ENCODE measurements around the gene ACTL9. TPM values are rescaled to one million over a fixed set of nuclear protein-coding genes. Genes with fewer than 3 reads are reported as not detected.

ACTL9 gene
- total RNA-seq, 1 donor from 2014 or later = not detected

DNA sequence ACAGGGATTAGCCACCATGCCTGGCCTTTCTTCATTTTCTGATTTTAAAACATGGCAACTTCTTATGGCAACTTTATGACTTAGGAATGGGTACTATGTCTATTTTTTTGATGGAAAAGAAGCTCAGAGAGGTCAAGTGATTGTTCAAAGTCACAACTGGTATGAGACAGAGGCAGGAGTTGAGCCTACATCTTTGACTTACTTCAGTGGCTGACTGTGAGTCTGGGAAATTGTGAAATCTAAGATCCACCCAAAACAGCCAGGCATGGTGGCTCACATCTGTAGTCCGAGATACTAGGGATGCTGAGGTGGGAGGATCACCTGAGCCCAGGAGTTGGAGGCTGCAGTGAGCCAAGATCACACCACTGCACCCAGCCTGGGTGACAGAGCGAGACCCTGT is 2.4 kb upstream of the ACTL9 start:
- Histone ChIP-seq H3K9me3 (no peaks in the 10 kb centered on the region), H3K27me3 (no peaks in the 10 kb centered on the region)
- DNase-seq (ENCODE audit: low spot score in 2 of 2) = no peak

DNA sequence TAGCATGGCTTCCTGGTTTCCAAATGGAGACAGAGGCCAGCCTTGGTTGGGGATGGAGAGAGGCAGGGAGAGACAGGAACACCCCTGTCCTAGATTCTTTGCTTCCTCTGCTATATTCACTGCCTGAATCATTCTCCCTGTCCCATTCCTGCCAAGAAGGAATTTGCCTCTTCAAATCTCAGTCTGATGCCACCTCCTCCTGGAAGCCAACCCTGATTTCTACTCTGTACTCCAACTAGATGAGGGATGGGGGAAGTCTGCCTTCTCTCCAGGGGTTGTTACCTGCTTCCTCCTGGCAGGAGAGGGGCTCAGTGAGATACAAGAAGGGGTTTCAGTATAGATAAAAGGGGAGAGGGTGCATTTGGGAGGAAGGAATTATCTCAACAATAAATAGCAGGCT is 1.3 kb upstream of the ACTL9 start:
- Histone ChIP-seq H3K4me1 (no peaks in the 10 kb centered on the region), H3K9me3 (no peaks in the 10 kb centered on the region), H3K27ac (no peak overlapping the region), H3K27me3 (no peaks in the 10 kb centered on the region), H3K4me3 (no peak overlapping the region), H3K36me3 (no peaks in the 10 kb centered on the region)
- DNase-seq (ENCODE audit: low spot score in 2 of 2) = no peak
- intact Hi-C loops (cut with DNase I) = loop anchor here (1.0 kb wide), 1 partner anchor 10 kb away; no protein-coding TSS in a partner anchor
- TF ChIP-seq, protein P1, sequence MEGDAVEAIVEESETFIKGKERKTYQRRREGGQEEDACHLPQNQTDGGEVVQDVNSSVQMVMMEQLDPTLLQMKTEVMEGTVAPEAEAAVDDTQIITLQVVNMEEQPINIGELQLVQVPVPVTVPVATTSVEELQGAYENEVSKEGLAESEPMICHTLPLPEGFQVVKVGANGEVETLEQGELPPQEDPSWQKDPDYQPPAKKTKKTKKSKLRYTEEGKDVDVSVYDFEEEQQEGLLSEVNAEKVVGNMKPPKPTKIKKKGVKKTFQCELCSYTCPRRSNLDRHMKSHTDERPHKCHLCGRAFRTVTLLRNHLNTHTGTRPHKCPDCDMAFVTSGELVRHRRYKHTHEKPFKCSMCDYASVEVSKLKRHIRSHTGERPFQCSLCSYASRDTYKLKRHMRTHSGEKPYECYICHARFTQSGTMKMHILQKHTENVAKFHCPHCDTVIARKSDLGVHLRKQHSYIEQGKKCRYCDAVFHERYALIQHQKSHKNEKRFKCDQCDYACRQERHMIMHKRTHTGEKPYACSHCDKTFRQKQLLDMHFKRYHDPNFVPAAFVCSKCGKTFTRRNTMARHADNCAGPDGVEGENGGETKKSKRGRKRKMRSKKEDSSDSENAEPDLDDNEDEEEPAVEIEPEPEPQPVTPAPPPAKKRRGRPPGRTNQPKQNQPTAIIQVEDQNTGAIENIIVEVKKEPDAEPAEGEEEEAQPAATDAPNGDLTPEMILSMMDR (IDR thresholded peaks at IDR 0.05) = no peak

More for the DNA sequence above, 2.4 kb upstream of the ACTL9 start:
- Histone ChIP-seq H3K27ac (no peak overlapping the region), H3K4me3 (no peak overlapping the region), H3K36me3 (no peaks in the 10 kb centered on the region), H3K4me1 (no peaks in the 10 kb centered on the region)
- intact Hi-C loops (cut with DNase I) = loop anchor here (1.0 kb wide), 1 partner anchor 9 kb away; no protein-coding TSS in a partner anchor
- TF ChIP-seq, protein P1 (IDR thresholded peaks at IDR 0.05) = no peak

DNA sequence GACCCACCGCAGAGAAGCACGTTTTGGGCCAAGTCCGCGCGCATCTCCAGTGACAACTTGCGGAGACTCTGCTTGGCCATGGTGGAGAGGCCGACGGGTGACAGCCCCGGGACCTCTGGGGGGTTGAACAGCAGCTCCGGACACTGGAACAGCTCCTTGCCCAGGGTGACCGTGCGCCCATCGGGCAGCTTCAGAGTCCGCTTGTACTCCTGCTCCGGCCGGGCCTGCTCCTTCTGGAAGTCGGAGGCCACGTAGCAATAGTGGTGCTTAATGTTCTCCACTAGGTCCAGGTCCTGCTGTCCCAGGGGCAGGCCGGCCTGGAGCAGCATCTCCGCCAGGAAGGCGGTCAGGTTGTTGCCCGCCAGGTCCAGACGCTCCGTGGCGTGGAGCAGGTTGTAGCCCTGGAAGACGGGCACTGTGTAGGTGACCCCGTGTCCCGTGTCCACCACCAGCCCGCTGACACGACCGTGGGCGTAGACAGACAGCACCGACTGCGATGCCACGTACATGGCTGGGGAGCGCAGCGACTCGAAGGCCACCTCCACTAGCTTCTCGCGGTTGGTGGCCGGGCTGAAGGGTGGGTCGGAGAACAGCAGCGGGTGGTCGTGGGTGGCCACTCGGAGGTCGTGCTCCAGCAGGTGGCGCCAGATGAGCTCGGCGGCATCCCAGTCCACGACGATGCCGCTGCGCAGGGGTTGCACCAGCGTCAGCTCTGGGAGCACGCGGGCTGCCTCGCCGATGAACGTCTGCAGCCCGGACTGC is 743 bp downstream of the ACTL9 start:
- H3K4me3 ChIP-seq = no peak overlapping the region
- no peaks in the 10 kb centered on the region for H3K27me3 ChIP-seq
- H3K27ac ChIP-seq = no peak overlapping the region
- TF ChIP-seq, protein P1 (IDR thresholded peaks at IDR 0.05) = no peak
- DNase-seq (ENCODE audit: low spot score in 2 of 2) = no peak
- intact Hi-C loops (cut with DNase I) = no loop called here
- H3K36me3 ChIP-seq = no peaks in the 10 kb centered on the region
- H3K9me3 ChIP-seq = no peaks in the 10 kb centered on the region
- H3K4me1 ChIP-seq = no peaks in the 10 kb centered on the region

DNA sequence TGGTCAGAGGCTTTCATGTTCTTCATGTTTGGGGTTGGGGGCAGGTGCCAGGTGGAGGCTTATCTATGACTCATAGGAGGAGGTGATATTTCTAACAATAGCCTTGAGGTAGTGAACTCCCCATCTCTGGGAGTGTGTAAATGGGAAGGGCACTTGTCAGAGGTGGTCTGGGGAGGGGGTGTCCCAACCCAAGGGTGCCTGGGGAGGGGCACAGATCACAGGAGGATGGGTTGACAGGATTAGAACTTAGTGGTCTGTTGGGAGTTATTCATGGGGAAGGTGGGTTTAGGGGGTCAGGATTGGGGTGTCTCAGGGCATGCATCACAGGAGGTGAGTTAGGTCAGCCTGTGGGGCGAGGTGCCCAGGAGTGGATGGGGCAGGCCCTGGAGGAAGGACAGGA is 1.6 kb downstream of the ACTL9 start:
- no peak overlapping the region for H3K27ac ChIP-seq
- no peak for DNase-seq (ENCODE audit: low spot score in 2 of 2)
- intact Hi-C loops (cut with DNase I) = no loop called here
- H3K4me1 ChIP-seq = no peaks in the 10 kb centered on the region
- H3K27me3 ChIP-seq = no peaks in the 10 kb centered on the region
- TF ChIP-seq, protein P1 (IDR thresholded peaks at IDR 0.05) = no peak
- no peaks in the 10 kb centered on the region for H3K36me3 ChIP-seq
- H3K4me3 ChIP-seq = no peak overlapping the region
- H3K9me3 ChIP-seq = no peaks in the 10 kb centered on the region

DNA sequence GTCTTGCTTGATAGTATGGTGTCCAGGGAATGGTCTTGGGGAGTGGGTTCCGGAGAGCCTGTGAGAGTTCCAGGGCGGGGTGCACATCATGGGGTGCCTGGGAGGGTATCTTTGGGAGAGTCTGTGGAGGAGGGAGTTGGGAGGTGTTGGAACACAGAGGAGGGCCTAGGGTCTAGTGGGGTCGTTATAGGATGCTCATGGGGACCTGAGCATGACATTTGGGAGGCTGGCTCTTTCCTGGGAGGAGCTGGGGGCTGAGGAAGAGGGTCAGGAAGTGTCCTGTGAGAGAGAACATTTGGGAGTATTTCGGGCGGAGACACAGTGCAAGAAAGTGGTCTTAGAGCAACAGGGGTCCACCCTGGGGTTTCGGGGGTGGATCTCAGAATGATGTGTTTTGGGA is 2.7 kb downstream of the ACTL9 start:
- no peaks in the 10 kb centered on the region for H3K27me3 ChIP-seq

More for the DNA sequence above, 2.7 kb downstream of the ACTL9 start:
- no peak overlapping the region for H3K4me3 ChIP-seq
- H3K27ac ChIP-seq = no peak overlapping the region
- intact Hi-C loops (cut with DNase I) = loop anchor here (2.0 kb wide), 1 partner anchor 41 kb away; no protein-coding TSS in a partner anchor
- DNase-seq (ENCODE audit: low spot score in 2 of 2) = no peak
- H3K36me3 ChIP-seq = no peaks in the 10 kb centered on the region
- TF ChIP-seq, protein P1 (IDR thresholded peaks at IDR 0.05) = no peak
- H3K9me3 ChIP-seq = no peaks in the 10 kb centered on the region
- H3K4me1 ChIP-seq = no peaks in the 10 kb centered on the region

Measured in ascending aorta (tissue), 2 donors.